PC-9 (cell line): ENCODE measurements around the gene RAD51AP1.

Source experiments
- CTCF ChIP-seq: fragments of 200-600 bp; sonication (generic); conservative IDR thresholded peaks from 2 replicates; pipeline ENCODE4 v1.6.1; 2017; ENCODE audit warnings: mixed run types, antibody characterized with exemption, mild to moderate bottlenecking, moderate library complexity
- EZH2 ChIP-seq: fragments of 200-600 bp; sonication (generic); IDR thresholded peaks from 2 replicates; pipeline ENCODE4 v1.8.0; 2017; ENCODE audit warnings: antibody characterized with exemption, low read depth

GRCh38 chr12:4587108-4587507 is 48.4 kb downstream of the RAD51AP1 start:
- no peak for TF ChIP-seq CTCF
- no peak for TF ChIP-seq EZH2
